K562 (cell line): ENCODE results near the gene RNU6-1. TPM values are rescaled to one million over a fixed set of nuclear protein-coding genes. Genes with fewer than 3 reads are reported as not detected.

Experiments used
- ARNT ChIP-seq, 2 experiments: fragments of 450-650 bp; IDR thresholded peaks; 2 replicates each; pipeline ENCODE4 v1.6.1; 2016; ENCODE audit warnings: mild to moderate bottlenecking in 1 of 2
- ATF3 ChIP-seq, 2 experiments: fragments of 450-650 bp in 1 of 2; sonication (generic) in 1 of 2; formaldehyde crosslinking in 1 of 2; IDR thresholded peaks in 1 of 2; conservative IDR thresholded peaks in 1 of 2; 2 replicates each; pipeline versions ENCODE4 v1.6.1 to v1.8.1; 2016 to 2023; ENCODE audit warnings: mild to moderate bottlenecking in 2 of 2, moderate library complexity in 2 of 2, inconsistent platforms in 1 of 2, missing genetic modification reagents in 1 of 2
- ATF7 ChIP-seq: fragments of 450-650 bp; IDR thresholded peaks from 2 replicates; pipeline ENCODE4 v1.7.1; 2014; ENCODE audit warnings: mild to moderate bottlenecking, moderate library complexity
- DACH1 ChIP-seq: fragments of 450-650 bp; IDR thresholded peaks from 2 replicates; pipeline ENCODE4 v1.6.1; 2018; ENCODE audit not compliant: partially characterized antibody
- FOXO4 ChIP-seq: fragments of 450-650 bp; formaldehyde crosslinking; IDR thresholded peaks from 2 replicates; pipeline ENCODE4 v1.4.0; 2020; ENCODE audit warnings: mild to moderate bottlenecking, moderate library complexity
- HSF4 ChIP-seq: fragments of 250-450 bp; sonication (Bioruptor Pico); IDR thresholded peaks from 2 replicates; pipeline ENCODE4 v2.1.2; 2022; ENCODE audit warnings: mild to moderate bottlenecking, moderate library complexity, borderline replicate concordance
- ILF3 ChIP-seq: fragments of 450-650 bp; IDR thresholded peaks from 2 replicates; pipeline ENCODE4 v1.6.1; 2018; ENCODE audit warnings: antibody characterized with exemption, mild to moderate bottlenecking, moderate library complexity, borderline replicate concordance
- NFIC ChIP-seq: fragments of 450-650 bp; IDR thresholded peaks from 2 replicates; pipeline ENCODE4 v1.6.1; 2017; ENCODE audit warnings: mild to moderate bottlenecking, inconsistent platforms
- PTTG1 ChIP-seq: fragments of 450-650 bp; IDR thresholded peaks from 2 replicates; pipeline ENCODE4 v1.6.1; 2016; ENCODE audit warnings: low read depth, mild to moderate bottlenecking, missing genetic modification characterization, missing compliant biosample characterization
- TEAD1 ChIP-seq, 2 experiments: fragments of 450-650 bp in 1 of 2; sonication (generic) in 1 of 2; formaldehyde crosslinking; IDR thresholded peaks; 2 replicates each; pipeline versions ENCODE4 v1.4.0 to v1.8.0; 2020 to 2022; ENCODE audit warnings: mild to moderate bottlenecking in 2 of 2, missing genetic modification reagents in 1 of 2
- TSC22D4 ChIP-seq: fragments of 450-650 bp; IDR thresholded peaks from 2 replicates; pipeline ENCODE4 v1.6.1; 2016; ENCODE audit warnings: missing genetic modification characterization, missing biosample characterization, control low read depth
- ZBTB17 ChIP-seq: fragments of 450-650 bp; formaldehyde crosslinking; IDR thresholded peaks from 2 replicates; pipeline ENCODE4 v1.4.0; 2020; ENCODE audit warnings: mild to moderate bottlenecking
- ZHX1 ChIP-seq: fragments of 150-350 bp; conservative IDR thresholded peaks from 2 replicates; pipeline ENCODE4 v1.6.1; 2014; ENCODE audit warnings: low read length
- ZNF408 ChIP-seq: fragments of 250-450 bp; sonication (Bioruptor Pico); IDR thresholded peaks from 2 replicates; pipeline ENCODE4 v1.4.0; 2020; ENCODE audit warnings: low read depth, mild to moderate bottlenecking, moderate library complexity
- ZNF444 ChIP-seq: fragments of 250-450 bp; sonication (Bioruptor Pico); IDR thresholded peaks from 2 replicates; pipeline ENCODE4 v1.4.0; 2020; ENCODE audit warnings: mild to moderate bottlenecking, moderate library complexity
- ZNF668 ChIP-seq: fragments of 250-450 bp; sonication (Bioruptor Pico); IDR thresholded peaks from 2 replicates; pipeline ENCODE4 v1.8.0; 2022; ENCODE audit warnings: mild to moderate bottlenecking, inconsistent platforms
- ZNF717 ChIP-seq: fragments of 250-450 bp; sonication (Bioruptor Pico); IDR thresholded peaks from 2 replicates; pipeline ENCODE4 v1.5.0; 2021
- ZNF77 ChIP-seq: fragments of 250-450 bp; sonication (Bioruptor Pico); IDR thresholded peaks from 2 replicates; pipeline ENCODE4 v1.5.0; 2020
- polyA plus RNA-seq, 8 experiments: library from polyadenylated mRNA; depleted of rRNA in 4 of 8; stranded (reverse) in 5 of 8; unstranded in 3 of 8; fragments of >200 nt; fragmentation: Nextera tagmentation in 2 of 8; fragmentation: Illumina TruSeq in 1 of 8; extraction: Ambion mirVana in 2 of 8; extraction: Trizol in 1 of 8; gene quantifications; 2 replicates each; pipeline versions ENCODE4 v1.2.1 to v1.2.3, GENCODE V29; 2011 to 2014; ENCODE audit warnings: inconsistent platforms in 1 of 8, missing spikeins in 1 of 8
- total RNA-seq, 7 experiments: library from RNA; depleted of rRNA in 6 of 7; stranded (reverse); fragments of >200 nt in 6 of 7; fragmentation: Illumina TruSeq in 2 of 7; extraction: Trizol in 2 of 7; gene quantifications; 2 replicates each; pipeline versions ENCODE4 v1.2.1 to v1.2.3, GENCODE V29; 2011 to 2021; ENCODE audit warnings: low replicate concordance in 1 of 7
- TF ChIP-seq, protein P1 (sequence below), 2 experiments: fragments of 200-800 bp in 1 of 2; sonication (Bioruptor generic) in 1 of 2; sonication (generic) in 1 of 2; formaldehyde crosslinking in 1 of 2; IDR thresholded peaks in 1 of 2; conservative IDR thresholded peaks in 1 of 2; 2 replicates each; pipeline versions ENCODE4 v1.5.0 to v1.6.1; 2016 to 2020; ENCODE audit warnings: missing compliant biosample characterization in 1 of 2, missing genetic modification characterization in 1 of 2, missing genetic modification reagents in 1 of 2
- TF ChIP-seq, protein P2 (sequence below): IDR thresholded peaks from 3 replicates; pipeline ENCODE4 v1.6.1; 2011; ENCODE audit warnings: borderline replicate concordance, mild to moderate bottlenecking; ENCODE audit not compliant: insufficient read length, insufficient read depth

The RNU6-1 gene
- total and polyA plus RNA-seq, 9 of the 15 experiments (the other 6 are each of a cell fraction or from before 2014, with no cell fraction given), result not detected

GRCh38 chr15:67839929-67840748 lies at the start of gene RNU6-1 (continued):
- TF ChIP-seq ZNF77 (no peak), ZBTB17 (CRISPR knock-in tag) (no peak), ARNT (IDR thresholded peaks at IDR 0.05) (peak in 1 of 2 experiments; percentile 4; a peak in 2 of 4 replicates), ZNF444 (CRISPR knock-in tag) (no peak), FOXO4 (CRISPR knock-in tag) (no peak), ZNF408 (CRISPR knock-in tag) (no peak), ATF7 (peak; percentile 79), HSF4 (CRISPR knock-in tag) (no peak), ATF3 (IDR thresholded peaks at IDR 0.05) (0 out of 2 replicates have a peak, but pooled peaks have one; percentile 8), ATF3 (CRISPR knock-in tag; conservative IDR thresholded peaks at IDR 0.05) (no peak), DACH1 (no peak), TEAD1 (CRISPR knock-in tag; IDR thresholded peaks at IDR 0.05) (no peak), ZNF717 (no peak), NFIC (peak; percentile 35), ZHX1 (no peak), TSC22D4 (tag) (no peak), PTTG1 (tag) (no peak), ZNF668 (no peak), ILF3 (no peak)
- TF ChIP-seq, protein P1, sequence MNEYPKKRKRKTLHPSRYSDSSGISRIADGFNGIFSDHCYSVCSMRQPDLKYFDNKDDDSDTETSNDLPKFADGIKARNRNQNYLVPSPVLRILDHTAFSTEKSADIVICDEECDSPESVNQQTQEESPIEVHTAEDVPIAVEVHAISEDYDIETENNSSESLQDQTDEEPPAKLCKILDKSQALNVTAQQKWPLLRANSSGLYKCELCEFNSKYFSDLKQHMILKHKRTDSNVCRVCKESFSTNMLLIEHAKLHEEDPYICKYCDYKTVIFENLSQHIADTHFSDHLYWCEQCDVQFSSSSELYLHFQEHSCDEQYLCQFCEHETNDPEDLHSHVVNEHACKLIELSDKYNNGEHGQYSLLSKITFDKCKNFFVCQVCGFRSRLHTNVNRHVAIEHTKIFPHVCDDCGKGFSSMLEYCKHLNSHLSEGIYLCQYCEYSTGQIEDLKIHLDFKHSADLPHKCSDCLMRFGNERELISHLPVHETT (CRISPR knock-in tag; conservative IDR thresholded peaks at IDR 0.05 in 1 of 2, IDR thresholded peaks at IDR 0.05 in 1 of 2), result peak in 1 of 2 experiments; percentile 71; a peak in 2 of 4 replicates
- TF ChIP-seq, protein P2, sequence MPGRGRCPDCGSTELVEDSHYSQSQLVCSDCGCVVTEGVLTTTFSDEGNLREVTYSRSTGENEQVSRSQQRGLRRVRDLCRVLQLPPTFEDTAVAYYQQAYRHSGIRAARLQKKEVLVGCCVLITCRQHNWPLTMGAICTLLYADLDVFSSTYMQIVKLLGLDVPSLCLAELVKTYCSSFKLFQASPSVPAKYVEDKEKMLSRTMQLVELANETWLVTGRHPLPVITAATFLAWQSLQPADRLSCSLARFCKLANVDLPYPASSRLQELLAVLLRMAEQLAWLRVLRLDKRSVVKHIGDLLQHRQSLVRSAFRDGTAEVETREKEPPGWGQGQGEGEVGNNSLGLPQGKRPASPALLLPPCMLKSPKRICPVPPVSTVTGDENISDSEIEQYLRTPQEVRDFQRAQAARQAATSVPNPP, result peak; percentile 80
